Neural cell (in vitro differentiated cells): ENCODE measurements around the gene USP16. TPM values are rescaled to one million over a fixed set of nuclear protein-coding genes. Genes with fewer than 3 reads are reported as not detected.

Experiments used
- H2AFZ ChIP-seq: fragments of 200-600, 300-800 bp; sonication (generic), shearing (Covaris generic); 2 replicates; pipeline ENCODE4 v1.6.0; 2014; ENCODE audit warnings: low read depth, mild to moderate bottlenecking, antibody characterized with exemption, low read length, moderate library complexity
- H3F3A ChIP-seq: fragments of 200-600 bp; shearing (Covaris generic); 2 replicates; pipeline ENCODE4 v1.6.1; 2016; ENCODE audit warnings: mild to moderate bottlenecking, moderate library complexity, mixed read lengths, antibody characterized with exemption, low read length; ENCODE audit not compliant: insufficient read depth, poor library complexity, severe bottlenecking
- H3K27ac ChIP-seq: fragments of 200-600, 300-800 bp; sonication (generic), shearing (Covaris generic); 2 replicates; pipeline ENCODE4 v1.5.1; 2014; ENCODE audit warnings: mild to moderate bottlenecking, low read length, moderate library complexity
- H3K27me3 ChIP-seq: fragments of 300-800, 200-600 bp; sonication (generic), shearing (Covaris generic); 2 replicates; pipeline ENCODE4 v1.6.0; 2014; ENCODE audit warnings: mild to moderate bottlenecking, low read depth, low read length, moderate library complexity; ENCODE audit not compliant: insufficient read depth
- H3K36me3 ChIP-seq: fragments of 300-800, 200-600 bp; sonication (generic), shearing (Covaris generic); 2 replicates; pipeline ENCODE4 v1.5.1; 2014; ENCODE audit warnings: mild to moderate bottlenecking, antibody characterized with exemption, low read length, moderate library complexity; ENCODE audit not compliant: insufficient read depth
- H3K4me2 ChIP-seq: fragments of 300-800, 200-600 bp; sonication (generic), shearing (Covaris generic); 2 replicates; pipeline ENCODE4 v1.6.0; 2014; ENCODE audit warnings: mild to moderate bottlenecking, low read length
- H3K4me3 ChIP-seq: fragments of 300-800, 200-600 bp; sonication (generic), shearing (Covaris generic); 2 replicates; pipeline ENCODE4 v1.5.1; 2014; ENCODE audit warnings: mild to moderate bottlenecking, low read length, moderate library complexity
- H3K79me2 ChIP-seq: fragments of 200-600 bp; shearing (Covaris generic); replicated peaks from 2 replicates; pipeline ENCODE4 v1.6.0; 2014; ENCODE audit warnings: mild to moderate bottlenecking, low read length, moderate library complexity; ENCODE audit not compliant: insufficient read depth
- H3K9ac ChIP-seq: fragments of 300-800, 200-600 bp; sonication (generic), shearing (Covaris generic); 2 replicates; pipeline ENCODE4 v1.6.1; 2016; ENCODE audit warnings: mild to moderate bottlenecking, low read length, mixed read lengths
- H3K9me2 ChIP-seq: fragments of 200-600 bp; shearing (Covaris generic); 2 replicates; pipeline ENCODE4 v1.6.1; 2016; ENCODE audit warnings: mild to moderate bottlenecking, low read length, mixed read lengths; ENCODE audit not compliant: insufficient read depth
- H3K9me3 ChIP-seq: fragments of 200-600, 300-800 bp; sonication (generic), shearing (Covaris generic); 2 replicates; pipeline ENCODE4 v1.6.1; 2016; ENCODE audit warnings: mild to moderate bottlenecking, mixed run types, low read length, moderate library complexity, mixed read lengths
- H4K20me1 ChIP-seq: fragments of 200-600 bp; shearing (Covaris generic); 2 replicates; pipeline ENCODE4 v1.6.1; 2016; ENCODE audit warnings: mild to moderate bottlenecking, mixed run types; ENCODE audit not compliant: insufficient read depth
- CTCF ChIP-seq: fragments of 450-650 bp; IDR thresholded peaks from 2 replicates; pipeline ENCODE4 v1.5.1; 2014; ENCODE audit warnings: antibody characterized with exemption, mild to moderate bottlenecking, moderate library complexity; ENCODE audit not compliant: poor library complexity, severe bottlenecking
- EP300 ChIP-seq: fragments of 450-650 bp; conservative IDR thresholded peaks from 2 replicates; pipeline ENCODE4 v1.6.1; 2014; ENCODE audit warnings: antibody characterized with exemption, mild to moderate bottlenecking, moderate library complexity; ENCODE audit not compliant: poor library complexity, severe bottlenecking
- EZH2 ChIP-seq: fragments of 200-600, 300-800 bp; shearing (Covaris generic), sonication (generic); IDR thresholded peaks from 2 replicates; pipeline ENCODE4 v1.6.1; 2014; ENCODE audit warnings: antibody characterized with exemption, low read length, borderline replicate concordance, mild to moderate bottlenecking; ENCODE audit not compliant: insufficient read depth, poor library complexity, severe bottlenecking
- MXI1 ChIP-seq: fragments of 450-650 bp; conservative IDR thresholded peaks from 2 replicates; pipeline ENCODE4 v1.6.1; 2014; ENCODE audit warnings: antibody characterized with exemption, mild to moderate bottlenecking; ENCODE audit not compliant: poor library complexity, severe bottlenecking
- POLR2AphosphoS5 ChIP-seq: IDR thresholded peaks from 2 replicates; pipeline ENCODE4 v1.6.1; 2012
- RAD21 ChIP-seq: fragments of 450-650 bp; conservative IDR thresholded peaks from 2 replicates; pipeline ENCODE4 v1.6.1; 2014; ENCODE audit warnings: antibody characterized with exemption, mild to moderate bottlenecking, moderate library complexity
- REST ChIP-seq: IDR thresholded peaks from 2 replicates; pipeline ENCODE4 v1.6.1; 2012; ENCODE audit warnings: borderline replicate concordance
- SMC3 ChIP-seq: fragments of 450-650 bp; conservative IDR thresholded peaks from 2 replicates; pipeline ENCODE4 v1.6.1; 2014; ENCODE audit warnings: antibody characterized with exemption, mild to moderate bottlenecking, moderate library complexity; ENCODE audit not compliant: poor library complexity
- TAF1 ChIP-seq: IDR thresholded peaks from 2 replicates; pipeline ENCODE4 v1.6.1; 2012; ENCODE audit warnings: low read depth
- polyA plus RNA-seq: library from polyadenylated mRNA; depleted of rRNA; stranded (reverse); fragments of >200 nt; gene quantifications from 2 replicates; pipeline ENCODE4 v1.2.3, GENCODE V29; 2014

The USP16 gene
- polyA plus RNA-seq, 1 donor from 2014 or later = 38.5 TPM

GRCh38 chr21:29102791-29103257 is 78.4 kb downstream of the USP16 start:
- Histone ChIP-seq H3K27ac (no peak overlapping the region), H3K9me2 (no peaks in the 10 kb centered on the region), H3K4me3 (no peak overlapping the region), H3K27me3 (no peaks in the 10 kb centered on the region), H3K9ac (no peak overlapping the region), H3K79me2 (no peaks in the 10 kb centered on the region), H3K9me3 (no peaks in the 10 kb centered on the region), H3F3A (no peaks in the 10 kb centered on the region), H3K36me3 (no peaks in the 10 kb centered on the region), H4K20me1 (no peaks in the 10 kb centered on the region), H3K4me2 (no peak overlapping the region), H2AFZ (no peak overlapping the region)
- TF ChIP-seq POLR2AphosphoS5 = no peak
- no peak for TF ChIP-seq REST
- no peak for TF ChIP-seq CTCF
- no peak for TF ChIP-seq TAF1
- TF ChIP-seq EZH2 = no peak
- TF ChIP-seq RAD21 = no peak
- TF ChIP-seq MXI1 = no peak
- no peak for TF ChIP-seq SMC3
- no peak for TF ChIP-seq EP300

Other genes starting within 250 kb of the USP16 start
- gene LTN1, start 31.8 kb upstream of the USP16 start, polyA plus RNA-seq = 55.7 and 62.1 TPM in 2 replicates
- gene RWDD2B, start 5.3 kb upstream of the USP16 start, polyA plus RNA-seq = 4.6 and 5.8 TPM in 2 replicates
- gene CCT8, start 49.0 kb downstream of the USP16 start, polyA plus RNA-seq = 249 and 259 TPM in 2 replicates
- not detected in 2 replicates for gene MAP3K7CL, start 106.0 kb downstream of the USP16 start, polyA plus RNA-seq